Effector CD8-positive, alpha-beta T cell (primary cell): ENCODE measurements around the gene KIRREL3.

ENCODE experiments used
- DNase-seq: peaks from one replicate; lab custom pipeline; 2025; lab: John Stamatoyannopoulos, UW
- total RNA-seq, 4 experiments: gene quantifications; one replicate each; lab custom pipeline; 2026; lab: John Stamatoyannopoulos, UW

KIRREL3 gene
- 0 reads per million in 4 experiments for total RNA-seq

DNA sequence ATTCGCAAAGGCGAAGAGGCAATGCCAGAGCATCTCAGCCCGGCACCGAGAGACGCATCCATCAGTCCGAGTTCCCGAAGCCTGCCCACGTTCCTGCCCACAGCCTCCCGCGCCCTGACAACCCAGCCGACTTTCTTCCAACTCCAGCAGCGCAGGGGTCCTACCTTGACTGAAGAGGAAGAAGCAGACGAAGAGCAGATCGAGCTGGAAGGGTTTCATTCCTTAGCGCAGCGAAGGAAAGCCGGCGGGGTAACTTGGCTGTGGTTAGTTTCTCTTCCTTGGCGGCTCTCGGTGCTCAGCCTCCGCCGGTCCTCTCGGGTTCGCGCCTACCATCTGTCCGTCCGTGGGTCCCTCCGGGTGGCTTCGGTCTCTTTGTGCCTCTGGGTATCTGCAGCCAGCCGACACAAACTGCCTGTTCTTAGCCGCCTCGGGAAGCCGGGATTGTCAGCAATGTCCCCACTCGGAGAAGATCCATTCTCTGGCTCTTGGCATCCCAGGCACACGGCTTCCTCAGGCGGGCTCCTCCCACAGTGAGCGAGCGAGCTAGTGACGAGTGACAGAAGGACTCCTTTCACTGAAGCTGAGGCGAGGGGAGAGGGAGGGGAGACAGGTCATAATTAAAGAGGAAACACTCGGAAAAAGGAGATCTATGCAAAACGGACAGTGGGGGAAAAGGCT lies at the start of gene KIRREL3:
KIRREL3 (minus strand) TSS at position 480 of the 678 bp plus-strand sequence.
- no peak for DNase-seq

DNA sequence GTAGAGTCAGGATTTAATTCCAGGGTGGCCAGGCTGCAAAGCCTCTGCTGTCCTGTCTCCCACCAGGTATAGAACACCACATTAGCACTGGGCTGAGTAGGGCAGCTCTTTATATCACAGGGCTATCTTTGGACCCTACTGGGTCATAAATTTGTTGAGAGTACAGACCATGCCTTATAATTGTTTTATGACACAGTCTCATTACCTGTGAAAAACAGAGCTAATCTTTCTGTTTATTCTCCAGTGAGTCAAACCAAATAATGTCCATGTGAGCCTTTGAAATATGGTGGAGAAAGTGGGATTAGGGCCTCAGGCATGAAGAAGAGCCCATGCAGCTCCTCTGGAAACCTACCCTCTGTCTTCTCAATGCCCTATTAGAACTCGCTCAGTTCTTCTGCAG lies 49.6 kb upstream of the KIRREL3 start:
- DNase-seq = no peak

DNA sequence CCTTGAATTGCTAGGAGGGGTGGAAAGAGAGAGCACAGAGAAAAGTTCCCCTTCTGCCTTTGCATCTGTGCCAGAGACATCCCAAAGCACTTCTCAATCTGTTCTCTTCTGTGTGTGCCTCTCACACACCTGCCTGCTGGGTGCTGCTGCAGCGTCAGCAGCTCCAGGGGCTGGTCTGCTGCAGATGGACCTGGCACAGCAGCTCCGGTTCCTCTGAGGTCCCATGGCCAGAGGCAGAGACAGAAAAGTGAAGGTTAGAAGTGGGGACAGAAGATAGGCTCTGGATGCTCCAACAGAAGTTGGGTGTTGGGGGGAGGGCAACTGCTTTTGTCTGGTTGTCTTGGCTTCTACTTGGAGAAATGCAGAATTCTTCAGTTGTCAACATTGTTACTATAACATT lies 48.9 kb upstream of the KIRREL3 start:
- no peak for DNase-seq

DNA sequence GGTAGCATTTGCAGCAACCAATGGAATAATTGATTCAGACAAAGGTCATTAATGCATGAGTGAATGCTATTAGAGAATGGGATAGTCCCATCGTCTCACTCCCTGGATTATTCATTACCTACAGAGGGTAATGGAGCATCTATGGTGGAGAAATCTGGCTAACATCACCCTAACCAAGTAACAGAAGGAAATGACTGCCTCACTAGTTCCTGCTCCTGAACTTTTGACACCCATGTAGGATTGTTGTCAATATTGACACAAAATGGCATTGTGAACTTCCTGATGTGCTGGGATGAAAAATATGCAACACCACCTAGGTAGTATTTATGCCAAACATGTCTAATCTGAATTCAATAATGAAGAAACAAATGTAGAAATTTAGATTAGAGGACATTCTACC lies 44.0 kb upstream of the KIRREL3 start:
- no peak for DNase-seq

DNA sequence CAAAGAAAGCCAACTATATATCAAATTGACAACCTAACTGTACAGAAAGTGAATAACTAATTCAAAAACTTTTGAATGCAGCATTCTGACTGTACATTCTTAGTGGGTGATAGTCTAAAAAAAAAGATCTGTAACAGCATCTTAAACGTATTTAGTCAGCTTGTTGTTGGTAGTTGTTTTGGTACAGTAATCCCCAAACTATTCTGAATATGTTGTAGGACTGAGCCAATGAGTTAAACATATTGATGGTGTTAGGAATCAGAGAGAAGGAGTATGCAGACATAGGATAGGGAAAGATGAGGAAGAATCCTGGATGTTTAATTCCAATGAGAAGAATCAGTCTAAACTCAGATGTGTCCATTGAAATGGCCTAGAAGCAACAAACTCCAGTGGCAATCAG lies 41.9 kb upstream of the KIRREL3 start:
- no peak for DNase-seq

DNA sequence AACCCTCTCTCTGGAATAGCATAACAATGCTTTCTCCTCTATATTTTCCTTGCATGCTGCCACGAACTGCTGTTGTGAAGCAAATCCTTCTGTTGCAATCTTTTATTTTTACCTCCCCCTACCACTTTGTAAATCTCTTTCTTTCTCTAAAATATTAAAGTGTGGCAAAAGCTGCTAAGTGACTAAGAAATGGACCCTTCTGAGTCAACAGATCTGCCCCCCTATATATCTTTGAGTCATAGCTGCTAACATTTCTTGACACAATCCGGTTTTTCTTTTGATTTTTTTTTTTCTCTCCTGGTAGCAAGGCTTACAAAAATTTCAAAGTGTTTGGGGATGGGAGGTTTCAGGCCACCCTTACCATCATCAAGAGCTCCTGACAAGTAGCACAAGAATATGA lies 39.0 kb upstream of the KIRREL3 start:
- no peak for DNase-seq

DNA sequence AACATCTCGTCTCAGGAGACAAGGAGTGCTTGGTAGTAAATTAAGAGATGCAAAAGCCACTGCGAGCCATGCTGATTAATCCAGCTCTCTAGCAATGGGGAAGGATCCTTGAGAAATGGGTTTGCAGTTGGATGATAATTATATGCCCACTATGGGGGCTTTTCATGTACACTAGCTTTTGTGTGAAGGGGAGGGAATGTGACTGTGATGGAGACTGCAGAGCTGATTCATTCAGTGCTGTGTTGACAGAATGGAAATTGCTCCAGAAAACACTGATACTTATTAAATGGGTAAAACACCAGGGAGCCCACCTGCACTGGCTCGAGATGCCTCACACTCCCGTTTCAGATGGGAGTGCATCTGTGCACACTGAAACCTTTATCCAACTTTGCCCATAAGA lies 37.0 kb upstream of the KIRREL3 start:
- DNase-seq = no peak

DNA sequence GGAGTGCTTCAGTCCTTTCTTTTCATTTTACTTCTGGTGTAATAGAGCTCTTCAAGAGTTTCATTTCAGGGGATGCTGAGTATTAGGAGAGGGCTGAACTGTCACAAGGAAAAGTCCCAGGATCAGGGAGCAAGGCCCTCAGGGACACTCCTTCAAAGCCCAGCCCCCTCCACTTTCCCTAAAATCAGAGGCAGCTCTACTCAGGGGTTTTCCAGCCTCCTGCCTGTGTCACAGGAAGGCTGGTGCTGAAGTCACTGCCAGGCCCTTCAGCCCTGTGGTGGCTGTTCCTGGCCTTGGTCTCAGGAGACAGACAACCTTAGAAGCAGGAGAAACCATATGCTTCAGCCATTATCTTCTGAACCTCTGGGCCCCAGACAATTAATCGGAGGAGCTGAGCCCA lies 36.4 kb upstream of the KIRREL3 start:
- DNase-seq = no peak

DNA sequence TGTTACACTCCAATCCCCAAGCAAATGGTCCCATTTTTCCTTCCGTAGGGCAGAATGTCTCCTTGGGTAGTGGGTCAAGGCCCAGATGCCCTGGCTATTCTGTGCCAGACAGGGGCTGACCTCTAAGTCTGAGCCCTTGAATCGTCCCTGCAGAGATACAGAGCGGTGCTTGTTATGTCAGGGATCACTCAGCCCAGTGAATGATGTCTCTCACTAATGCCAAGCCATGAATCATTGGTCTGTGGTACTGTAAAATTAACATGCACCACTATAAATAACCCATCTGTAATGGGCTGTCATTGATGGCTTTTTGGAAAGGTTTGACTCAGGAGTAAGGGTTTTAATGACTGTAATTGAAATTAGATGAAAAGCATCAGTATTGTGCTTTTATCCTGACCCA lies 35.3 kb upstream of the KIRREL3 start:
- DNase-seq = no peak

DNA sequence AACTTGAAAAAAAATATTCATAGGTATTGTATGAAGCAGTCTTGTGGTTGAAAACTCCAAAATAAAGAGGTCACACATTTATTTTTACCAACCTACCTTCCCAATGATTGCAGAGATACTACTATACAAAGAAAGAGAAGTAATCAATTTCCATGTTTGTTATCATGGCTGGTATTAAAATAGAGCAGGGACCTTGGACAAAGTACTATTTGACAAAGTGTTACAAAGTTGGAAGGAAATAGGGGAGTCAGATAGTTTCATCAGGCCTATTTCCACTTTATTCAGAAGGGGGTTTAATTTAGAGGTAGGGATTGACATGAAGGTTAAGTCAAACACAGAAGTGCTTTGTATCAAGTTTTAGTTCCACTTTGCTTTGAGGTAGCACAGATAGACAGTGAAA lies 34.4 kb upstream of the KIRREL3 start:
- no peak for DNase-seq

DNA sequence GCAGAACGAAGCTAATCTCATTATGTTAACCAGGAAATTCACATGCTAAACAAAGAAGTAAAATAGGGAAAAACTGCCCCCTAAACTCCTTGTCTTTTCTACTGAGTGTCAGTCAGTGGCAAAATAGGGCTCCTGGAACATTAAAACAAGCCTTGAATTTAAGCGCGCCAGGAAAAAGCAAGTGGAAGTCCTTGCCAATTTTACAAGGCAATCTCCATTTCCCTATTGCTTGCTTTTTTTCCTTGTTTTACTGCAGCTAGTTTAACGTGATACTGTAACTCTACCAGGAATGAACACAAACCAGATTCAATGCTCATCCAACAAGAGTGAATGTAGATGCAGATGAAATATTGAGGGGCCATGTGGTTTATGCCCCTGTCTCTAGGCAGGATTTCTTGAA lies 28.1 kb upstream of the KIRREL3 start:
- DNase-seq = no peak

DNA sequence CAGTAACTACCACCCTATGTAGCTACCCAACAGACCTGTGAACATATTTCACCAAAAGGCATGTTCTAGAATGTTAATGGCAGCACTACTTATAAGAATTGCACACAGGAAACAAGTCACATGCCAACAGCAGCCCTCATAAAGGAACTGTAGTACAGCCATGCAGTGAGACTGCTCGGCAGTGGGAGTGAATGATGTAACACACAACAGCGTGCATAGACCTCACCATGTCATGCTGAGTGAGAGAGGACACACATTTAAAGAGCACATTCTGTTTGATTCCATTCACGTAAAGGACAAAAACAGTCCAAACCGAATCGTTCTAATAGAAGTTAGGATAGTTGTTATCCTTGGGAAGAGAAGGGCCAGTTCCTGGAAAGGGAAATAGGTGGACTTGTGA lies 27.2 kb upstream of the KIRREL3 start:
- no peak for DNase-seq

DNA sequence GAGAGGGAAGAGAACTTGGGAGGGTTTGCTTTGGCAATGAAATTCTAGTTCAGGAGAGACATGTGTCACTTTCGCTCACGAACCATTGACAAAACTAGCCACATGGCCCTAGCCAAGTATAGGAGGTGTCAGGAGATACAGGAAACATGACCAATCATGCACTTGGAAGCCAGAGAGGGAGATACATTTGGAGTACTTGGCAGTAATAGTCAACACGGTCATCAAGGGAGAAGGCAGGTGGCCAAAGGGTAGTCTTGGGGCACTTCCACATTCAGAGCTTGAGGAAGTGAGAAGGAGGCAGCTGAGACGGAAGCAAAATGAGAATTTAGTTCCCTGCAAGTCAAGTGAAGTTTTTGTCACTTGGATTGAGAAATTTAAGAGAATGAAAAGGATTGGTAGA lies 26.4 kb upstream of the KIRREL3 start:
- no peak for DNase-seq

DNA sequence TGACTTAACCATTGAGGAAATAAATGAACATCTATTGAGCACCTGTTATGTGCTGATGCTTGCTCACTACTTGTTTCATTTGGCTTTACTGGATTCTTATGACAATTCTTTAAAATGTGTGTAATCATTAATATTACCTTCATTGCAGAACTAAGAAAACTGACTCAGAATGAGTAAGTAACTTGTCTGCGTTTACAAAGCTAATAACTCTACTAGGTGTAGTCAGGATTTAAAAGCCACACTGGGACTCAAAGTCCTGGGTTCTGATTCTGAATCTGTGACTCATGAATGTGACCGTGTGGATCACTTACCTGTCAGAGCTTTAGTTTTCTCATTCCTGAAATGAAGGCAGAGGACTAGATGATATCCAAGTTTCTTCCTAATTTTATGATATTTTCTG lies 23.4 kb upstream of the KIRREL3 start:
- no peak for DNase-seq

DNA sequence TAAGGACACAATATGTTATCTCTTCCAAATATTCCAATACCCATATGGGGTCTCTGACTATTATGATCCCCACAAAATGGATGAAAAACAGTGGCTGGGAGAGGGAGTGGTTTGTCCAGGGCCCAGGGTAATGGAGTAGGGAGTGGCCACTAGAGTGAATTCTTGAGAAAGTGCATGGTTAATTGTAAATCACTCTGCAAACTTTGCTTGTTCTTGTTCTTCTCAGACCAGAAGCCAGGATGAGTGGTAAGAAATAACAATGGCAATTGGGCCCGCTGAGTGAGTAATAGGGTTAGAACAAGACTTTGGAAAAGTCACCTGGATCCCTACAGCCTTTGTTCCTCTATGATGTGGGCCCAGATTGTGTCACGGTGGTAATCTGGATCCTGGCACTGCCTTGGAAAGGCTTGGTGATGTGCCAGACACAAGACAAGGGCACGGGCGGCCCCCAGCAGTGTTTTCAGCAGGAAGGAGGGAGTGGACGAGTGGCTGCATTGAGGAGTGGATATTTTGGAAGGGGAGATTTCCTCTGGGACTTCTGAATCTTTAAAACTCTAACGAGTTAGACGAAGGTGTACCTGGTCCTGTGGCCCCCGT lies 18.2 kb upstream of the KIRREL3 start:
- no peak for DNase-seq

DNA sequence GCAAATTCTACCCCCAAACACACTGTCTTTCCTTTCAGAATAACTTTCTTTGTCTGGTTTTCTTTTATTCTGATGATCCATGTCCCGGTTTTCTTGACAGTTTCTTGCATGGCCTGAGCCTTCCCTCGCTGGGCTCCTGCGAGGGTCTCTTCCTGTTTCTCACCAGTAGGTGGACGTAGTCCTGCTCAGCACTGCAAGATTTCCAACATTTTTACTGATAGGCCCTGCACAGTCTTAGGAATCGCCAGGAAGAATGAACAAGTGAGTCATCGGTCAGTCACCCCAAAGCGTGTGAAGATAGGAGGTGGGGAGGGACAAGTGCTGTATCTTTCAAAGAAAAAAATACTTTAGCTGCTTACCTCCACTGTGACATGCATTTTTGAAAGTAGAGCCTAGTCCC lies 16.9 kb upstream of the KIRREL3 start:
- DNase-seq = no peak

DNA sequence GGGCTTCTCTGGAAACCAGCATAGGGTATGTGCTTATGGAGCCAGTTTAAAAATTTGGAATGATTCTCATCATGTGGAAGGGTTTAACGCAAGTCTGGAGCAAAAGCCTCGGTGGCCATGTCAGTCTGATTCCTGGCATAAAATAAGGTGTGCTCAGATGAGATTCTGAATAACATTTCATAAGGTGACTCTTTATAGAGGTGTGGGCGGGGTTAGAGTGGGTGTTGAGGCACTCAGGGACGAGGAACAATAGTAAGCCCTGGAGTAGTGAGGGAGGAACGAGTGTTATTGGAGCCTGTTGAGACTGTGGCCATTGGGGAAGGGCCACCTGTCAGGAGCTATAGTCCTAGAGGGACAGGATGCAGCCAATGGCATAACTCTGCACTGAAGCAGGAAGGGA lies 13.0 kb upstream of the KIRREL3 start:
- DNase-seq = no peak

DNA sequence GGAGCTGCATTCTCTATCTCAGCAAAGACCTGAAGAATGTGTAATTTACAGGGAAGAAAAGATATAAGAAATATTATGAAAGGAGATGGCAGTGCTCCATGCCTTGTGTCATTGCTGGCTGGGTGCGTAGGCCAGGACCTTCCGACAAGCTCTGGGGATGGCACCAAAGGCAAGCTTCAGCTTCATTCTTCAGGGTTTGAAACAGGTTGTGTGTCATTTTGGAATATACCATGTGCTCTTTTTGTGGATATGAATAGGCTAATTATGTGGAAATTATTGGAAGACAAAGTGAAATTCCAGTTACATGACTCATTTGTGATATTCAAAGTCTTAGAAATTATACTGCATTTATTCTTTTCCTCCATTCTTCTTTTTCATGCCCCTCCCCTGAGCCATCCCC lies 5.7 kb upstream of the KIRREL3 start:
- no peak for DNase-seq

DNA sequence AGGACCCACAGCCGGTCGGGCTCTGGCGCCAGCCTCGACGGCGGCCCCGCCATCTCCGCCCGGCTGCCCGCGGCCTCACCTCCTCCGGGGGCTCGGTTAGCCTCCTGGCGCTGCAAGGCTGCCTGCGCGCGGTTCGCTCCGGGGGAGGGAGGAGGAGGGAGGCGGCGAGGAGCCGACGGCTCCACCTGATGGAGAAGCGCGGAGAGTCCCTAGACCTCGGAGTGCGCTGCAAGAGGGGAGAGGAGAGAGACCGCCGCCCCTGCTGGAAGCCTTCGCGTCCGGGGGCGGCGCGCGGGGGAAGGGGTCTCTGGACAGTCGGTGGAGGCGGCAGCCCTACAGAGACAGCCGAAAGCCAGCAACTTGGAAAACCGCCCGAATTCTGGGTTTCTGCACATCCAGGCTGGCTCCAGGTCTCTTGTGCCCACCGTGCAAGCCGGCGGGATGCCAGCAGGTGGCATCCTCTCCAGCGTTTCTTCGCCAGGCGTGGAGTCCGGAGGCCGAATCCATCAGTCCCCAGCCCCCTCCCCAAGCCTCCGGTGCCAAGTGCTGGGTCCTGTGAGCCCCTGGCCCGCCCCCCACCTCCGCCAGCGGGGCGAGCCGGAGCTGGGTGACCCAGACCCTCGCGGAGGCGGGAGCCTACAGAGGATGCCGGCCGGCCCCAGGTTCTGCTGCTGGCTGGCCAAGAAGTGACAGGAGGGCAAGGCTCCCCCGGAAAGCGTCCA lies 2.9 kb upstream of the KIRREL3 start:
- DNase-seq = no peak

DNA sequence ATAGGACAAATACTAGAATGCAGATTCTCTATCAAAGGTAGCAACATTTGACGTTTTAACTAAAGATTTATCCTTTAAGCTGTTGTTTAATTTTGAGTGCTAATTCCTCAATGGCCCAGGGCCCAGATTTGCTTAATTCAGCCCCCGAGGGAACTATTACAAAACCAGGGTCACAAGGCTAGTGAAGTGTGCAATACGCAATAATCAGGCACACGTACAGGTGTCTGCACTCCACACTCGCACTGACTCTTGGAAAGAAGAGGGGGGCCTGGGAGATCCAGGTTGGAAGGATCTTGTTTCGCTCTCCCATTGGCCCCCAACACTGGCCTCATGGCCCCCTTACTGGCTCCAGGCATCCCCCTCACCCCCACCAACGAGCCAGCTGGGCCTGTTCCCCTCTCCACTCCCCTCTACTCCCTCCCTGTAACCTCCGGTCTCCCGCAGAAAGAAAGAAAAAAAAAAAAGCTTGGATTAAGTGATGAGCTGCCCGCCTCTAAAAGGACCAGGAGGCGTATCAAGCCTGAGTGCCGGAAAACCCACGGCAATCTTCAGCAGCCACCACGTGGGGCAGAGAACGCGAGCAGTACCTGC lies 2.2 kb upstream of the KIRREL3 start:
- DNase-seq = no peak

DNA sequence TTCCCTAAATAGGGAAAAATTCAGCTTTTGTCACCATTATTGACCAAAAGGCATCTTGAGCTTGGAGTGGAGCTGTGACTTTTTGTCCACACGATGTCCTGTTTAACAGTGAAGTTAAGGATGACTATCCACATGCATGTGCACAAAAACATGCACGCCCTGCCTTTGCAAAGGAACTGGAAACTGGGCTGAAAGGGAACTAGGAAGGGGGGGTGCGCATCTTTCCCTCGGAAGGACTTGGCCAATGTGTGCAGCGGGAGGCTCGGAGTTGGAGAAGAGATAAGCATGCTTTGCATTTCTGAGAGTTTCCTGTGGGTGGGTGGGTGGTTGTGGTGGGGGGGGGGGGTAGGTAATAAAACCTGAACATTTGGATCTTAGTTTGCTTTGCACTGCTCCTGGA lies 411 bp upstream of the KIRREL3 start:
- DNase-seq = no peak

DNA sequence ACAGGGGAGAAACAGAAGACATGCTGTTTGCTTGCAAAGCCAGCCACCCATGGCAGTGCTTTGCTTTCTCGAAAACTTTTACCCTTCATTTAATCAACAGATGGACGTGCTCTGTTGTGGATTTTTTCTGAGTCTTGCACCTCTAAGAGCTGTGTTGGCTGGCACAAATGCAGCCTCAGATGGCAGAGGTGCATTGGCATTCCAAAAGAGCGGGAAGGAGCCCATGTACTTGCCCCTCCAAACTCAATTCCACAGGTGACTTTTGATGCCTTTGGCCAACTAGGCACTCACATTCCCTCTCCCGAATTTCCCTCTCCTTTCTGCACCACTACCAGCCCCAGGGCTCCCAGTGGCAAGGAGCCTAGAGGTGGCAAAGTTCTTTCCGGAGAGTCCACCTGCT lies 1.2 kb downstream of the KIRREL3 start:
- no peak for DNase-seq

DNA sequence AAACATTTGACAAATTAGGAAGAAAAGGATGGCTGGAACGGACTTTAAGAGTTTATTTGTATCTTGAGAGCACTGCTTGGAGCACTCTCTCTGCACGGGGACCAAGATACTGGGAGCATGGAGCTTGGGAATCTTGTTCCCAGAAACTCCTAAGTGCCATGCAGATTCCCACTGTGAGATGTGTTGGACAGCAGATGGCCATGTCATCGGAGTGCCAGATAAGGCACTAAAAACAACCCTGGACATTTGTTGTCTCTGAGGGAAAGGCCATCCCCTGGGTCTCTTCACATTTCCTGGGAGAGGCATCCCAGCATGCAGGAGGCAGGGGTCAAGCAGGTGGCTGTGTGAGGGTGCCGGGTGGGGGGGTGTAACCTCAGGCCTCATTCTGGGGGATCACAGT lies 2.9 kb downstream of the KIRREL3 start:
- DNase-seq = no peak
